HG02678 (cell line): ENCODE results near the gene LHFPL5.

Experiments used
- ATAC-seq: cut with Tn5 transposase; IDR thresholded peaks from one replicate; pipeline ENCODE4 v1.9.1; 2021; ENCODE audit warnings: mild to moderate bottlenecking, moderate library complexity; ENCODE audit not compliant: unreplicated experiment

The LHFPL5 gene

GRCh38 chr6:35790683-35791082, 14.5 kb upstream of the LHFPL5 start:
- ATAC-seq = no peak

GRCh38 chr6:35794536-35795452, 10.4 kb upstream of the LHFPL5 start:
- ATAC-seq = no peak

GRCh38 chr6:35795453-35796071, 9.6 kb upstream of the LHFPL5 start:
- ATAC-seq = no peak

- no peak for ATAC-seq
Observed at GRCh38 chr6:35796236-35796635, 8.9 kb upstream of the LHFPL5 start.

GRCh38 chr6:35797837-35798526, 7.2 kb upstream of the LHFPL5 start:
- no peak for ATAC-seq

GRCh38 chr6:35798706-35799105, 6.4 kb upstream of the LHFPL5 start:
- ATAC-seq = no peak

GRCh38 chr6:35801148-35801547, 4.0 kb upstream of the LHFPL5 start:
- no peak for ATAC-seq

- no peak for ATAC-seq
Observed at GRCh38 chr6:35808688-35809087, 3.5 kb downstream of the LHFPL5 start.

GRCh38 chr6:35809809-35810208, 4.7 kb downstream of the LHFPL5 start:
- no peak for ATAC-seq

- no peak for ATAC-seq
Observed at GRCh38 chr6:35810971-35811698, 6.0 kb downstream of the LHFPL5 start.

GRCh38 chr6:35811699-35811995, 6.5 kb downstream of the LHFPL5 start:
- ATAC-seq = no peak

GRCh38 chr6:35817515-35817914, 12.4 kb downstream of the LHFPL5 start:
- no peak for ATAC-seq

GRCh38 chr6:35823601-35824000, 18.4 kb downstream of the LHFPL5 start:
- no peak for ATAC-seq

- ATAC-seq = no peak
Observed at GRCh38 chr6:35824552-35825192, 19.5 kb downstream of the LHFPL5 start.

GRCh38 chr6:35829306-35829705, 24.2 kb downstream of the LHFPL5 start:
- no peak for ATAC-seq

- ATAC-seq = no peak
Observed at GRCh38 chr6:35831257-35832007, 26.3 kb downstream of the LHFPL5 start.

- ATAC-seq = no peak
Observed at GRCh38 chr6:35833536-35833935, 28.4 kb downstream of the LHFPL5 start.

GRCh38 chr6:35839019-35839418, 33.9 kb downstream of the LHFPL5 start:
- no peak for ATAC-seq

- ATAC-seq = no peak
Observed at GRCh38 chr6:35842381-35842780, 37.2 kb downstream of the LHFPL5 start.

GRCh38 chr6:35844290-35844689, 39.1 kb downstream of the LHFPL5 start:
- no peak for ATAC-seq
